Measurements from ENCODE around the gene APPL1.

DNA sequence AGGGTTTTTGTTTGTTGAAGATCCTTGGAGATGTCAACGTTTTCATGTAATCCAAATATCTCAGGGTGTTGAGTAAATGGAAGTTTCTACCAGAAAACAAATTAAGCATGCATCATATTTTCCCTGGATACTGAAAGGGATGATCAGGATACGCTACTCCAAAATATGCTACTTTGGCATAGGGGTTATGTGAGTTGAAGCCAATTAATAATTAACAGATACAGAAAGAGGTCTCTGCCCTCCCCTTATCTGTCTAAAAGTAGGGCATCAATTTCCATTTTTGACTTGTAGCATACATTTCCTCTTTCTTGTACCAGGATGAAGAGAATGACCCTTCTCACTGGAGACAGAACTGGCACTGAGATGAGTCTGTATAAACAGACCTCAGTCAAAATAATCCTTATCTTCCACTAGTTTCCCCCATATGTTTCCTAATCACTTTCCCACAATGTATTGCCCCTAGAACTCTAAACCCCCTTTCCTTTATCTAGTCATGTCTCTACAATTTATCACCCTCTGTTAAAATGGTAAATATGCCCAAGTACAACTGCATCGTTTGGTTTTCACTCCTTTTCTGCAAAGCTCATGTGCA lies 82.3 kb downstream of the APPL1 start:
- TF ChIP-seq POLR2AphosphoS5 (IDR thresholded peaks at IDR 0.05; ENCODE audit: low read depth, low read length) (no peak), SIN3A (IDR thresholded peaks at IDR 0.05; ENCODE audit: borderline replicate concordance, insufficient read depth, low read length) (no peak)
- TF ChIP-seq, protein P1, sequence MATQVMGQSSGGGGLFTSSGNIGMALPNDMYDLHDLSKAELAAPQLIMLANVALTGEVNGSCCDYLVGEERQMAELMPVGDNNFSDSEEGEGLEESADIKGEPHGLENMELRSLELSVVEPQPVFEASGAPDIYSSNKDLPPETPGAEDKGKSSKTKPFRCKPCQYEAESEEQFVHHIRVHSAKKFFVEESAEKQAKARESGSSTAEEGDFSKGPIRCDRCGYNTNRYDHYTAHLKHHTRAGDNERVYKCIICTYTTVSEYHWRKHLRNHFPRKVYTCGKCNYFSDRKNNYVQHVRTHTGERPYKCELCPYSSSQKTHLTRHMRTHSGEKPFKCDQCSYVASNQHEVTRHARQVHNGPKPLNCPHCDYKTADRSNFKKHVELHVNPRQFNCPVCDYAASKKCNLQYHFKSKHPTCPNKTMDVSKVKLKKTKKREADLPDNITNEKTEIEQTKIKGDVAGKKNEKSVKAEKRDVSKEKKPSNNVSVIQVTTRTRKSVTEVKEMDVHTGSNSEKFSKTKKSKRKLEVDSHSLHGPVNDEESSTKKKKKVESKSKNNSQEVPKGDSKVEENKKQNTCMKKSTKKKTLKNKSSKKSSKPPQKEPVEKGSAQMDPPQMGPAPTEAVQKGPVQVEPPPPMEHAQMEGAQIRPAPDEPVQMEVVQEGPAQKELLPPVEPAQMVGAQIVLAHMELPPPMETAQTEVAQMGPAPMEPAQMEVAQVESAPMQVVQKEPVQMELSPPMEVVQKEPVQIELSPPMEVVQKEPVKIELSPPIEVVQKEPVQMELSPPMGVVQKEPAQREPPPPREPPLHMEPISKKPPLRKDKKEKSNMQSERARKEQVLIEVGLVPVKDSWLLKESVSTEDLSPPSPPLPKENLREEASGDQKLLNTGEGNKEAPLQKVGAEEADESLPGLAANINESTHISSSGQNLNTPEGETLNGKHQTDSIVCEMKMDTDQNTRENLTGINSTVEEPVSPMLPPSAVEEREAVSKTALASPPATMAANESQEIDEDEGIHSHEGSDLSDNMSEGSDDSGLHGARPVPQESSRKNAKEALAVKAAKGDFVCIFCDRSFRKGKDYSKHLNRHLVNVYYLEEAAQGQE (IDR thresholded peaks at IDR 0.05; ENCODE audit: insufficient read depth in 1 of 2, low read depth in 2 of 2, low read length in 2 of 2): no peak
